Adrenal gland (tissue), 5 donors: Measurements from ENCODE around the gene KRTAP4-12.

Experiments used
- POLR2A ChIP-seq, 2 donors: fragments of 450-650 bp; IDR thresholded peaks; one replicate each; pipeline ENCODE4 v1.6.1; 2017; ENCODE audit warnings: antibody characterized with exemption in 2 of 2, mild to moderate bottlenecking in 2 of 2, moderate library complexity in 1 of 2
- TF ChIP-seq, protein P1 (sequence below), 6 experiments: fragments of 450-650 bp in 4 of 6; fragments of 200-600 bp in 2 of 6; sonication (generic) in 1 of 6; IDR thresholded peaks; 1 replicate in 5 of 6; 2 replicates in 1 of 6; pipeline versions ENCODE4 v1.5.1 to v1.8.0; 2016 to 2021; ENCODE audit warnings: antibody characterized with exemption in 6 of 6, mild to moderate bottlenecking in 2 of 6, moderate library complexity in 1 of 6
- donor health status: DM: no; HTN: no; CAD: no.

GRCh38 chr17:41171886-41172285 lies 47.9 kb upstream of the KRTAP4-12 start:
- TF ChIP-seq, protein P1, sequence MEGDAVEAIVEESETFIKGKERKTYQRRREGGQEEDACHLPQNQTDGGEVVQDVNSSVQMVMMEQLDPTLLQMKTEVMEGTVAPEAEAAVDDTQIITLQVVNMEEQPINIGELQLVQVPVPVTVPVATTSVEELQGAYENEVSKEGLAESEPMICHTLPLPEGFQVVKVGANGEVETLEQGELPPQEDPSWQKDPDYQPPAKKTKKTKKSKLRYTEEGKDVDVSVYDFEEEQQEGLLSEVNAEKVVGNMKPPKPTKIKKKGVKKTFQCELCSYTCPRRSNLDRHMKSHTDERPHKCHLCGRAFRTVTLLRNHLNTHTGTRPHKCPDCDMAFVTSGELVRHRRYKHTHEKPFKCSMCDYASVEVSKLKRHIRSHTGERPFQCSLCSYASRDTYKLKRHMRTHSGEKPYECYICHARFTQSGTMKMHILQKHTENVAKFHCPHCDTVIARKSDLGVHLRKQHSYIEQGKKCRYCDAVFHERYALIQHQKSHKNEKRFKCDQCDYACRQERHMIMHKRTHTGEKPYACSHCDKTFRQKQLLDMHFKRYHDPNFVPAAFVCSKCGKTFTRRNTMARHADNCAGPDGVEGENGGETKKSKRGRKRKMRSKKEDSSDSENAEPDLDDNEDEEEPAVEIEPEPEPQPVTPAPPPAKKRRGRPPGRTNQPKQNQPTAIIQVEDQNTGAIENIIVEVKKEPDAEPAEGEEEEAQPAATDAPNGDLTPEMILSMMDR (IDR thresholded peaks at IDR 0.05): no peak
- no peak for TF ChIP-seq POLR2A (IDR thresholded peaks at IDR 0.05)
